ENCODE data around the gene TRABD2B.

TRABD2B gene

GRCh38 chr1:47871799-47872353 lies 125.3 kb downstream of the TRABD2B start:
- peak; percentile 43 for DNase-seq

GRCh38 chr1:47870946-47871676 lies 126.1 kb downstream of the TRABD2B start:
- DNase-seq = no peak

GRCh38 chr1:47870480-47870879 lies 126.7 kb downstream of the TRABD2B start:
- DNase-seq = no peak

DNA sequence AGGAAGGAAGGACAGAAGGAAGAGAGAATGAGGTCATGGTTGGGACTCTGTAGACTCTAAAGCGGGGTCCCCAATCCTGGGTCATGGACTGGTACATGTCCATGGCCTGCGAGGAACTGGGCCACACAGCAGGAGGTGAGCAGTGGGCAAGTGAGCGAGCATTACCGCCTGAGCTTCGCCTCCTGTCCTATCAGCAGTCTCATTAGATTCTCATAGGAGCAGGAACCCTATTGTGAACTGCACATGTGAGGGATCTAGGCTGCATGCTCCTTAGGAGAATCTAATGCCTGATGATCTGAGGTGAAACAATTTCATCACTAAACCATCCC lies 128.9 kb downstream of the TRABD2B start:
- DNase-seq = no peak

- no peak for DNase-seq
Measured at GRCh38 chr1:47867438-47868347, 129.5 kb downstream of the TRABD2B start.

DNA sequence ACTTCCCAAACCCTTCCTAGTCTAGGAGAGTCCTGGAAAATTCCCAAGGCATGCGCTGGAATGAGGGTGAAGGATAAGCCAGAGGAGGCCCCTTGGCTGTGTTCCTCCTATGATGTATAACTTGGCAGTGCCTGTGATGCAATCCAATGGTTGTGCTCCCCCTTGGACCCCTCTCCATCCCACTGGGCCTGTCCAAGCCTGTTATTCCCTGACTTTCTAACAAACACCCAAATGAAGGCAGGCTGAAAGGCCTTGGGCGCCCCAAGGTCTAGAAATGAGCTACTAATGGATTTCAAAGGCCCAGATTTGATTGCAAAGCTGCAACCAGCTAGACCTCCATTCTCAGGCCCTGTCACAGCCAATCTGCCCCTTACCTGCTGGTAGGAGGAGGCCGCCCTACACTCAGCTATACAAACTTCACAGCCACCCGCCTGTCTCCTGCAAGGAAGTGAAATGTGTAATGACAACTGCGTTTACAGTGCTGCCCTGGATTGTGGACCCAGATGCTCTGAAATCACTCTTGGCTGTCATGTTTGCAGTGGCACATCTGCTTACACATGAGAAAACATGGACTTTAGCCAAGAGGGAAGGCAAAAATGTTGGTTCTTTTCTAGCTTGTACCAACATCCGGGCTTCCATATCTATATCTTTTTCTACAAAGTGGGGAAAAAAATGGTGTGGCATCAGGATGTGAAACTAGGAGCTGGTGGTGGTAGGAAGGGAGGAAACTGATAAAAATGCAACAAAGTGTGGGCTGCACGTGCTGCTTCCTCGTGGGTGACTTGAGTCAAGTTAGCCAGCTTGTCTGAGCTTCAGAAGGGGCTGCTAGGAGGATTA lies 130.4 kb downstream of the TRABD2B start:
- no peak for DNase-seq

GRCh38 chr1:47865881-47866535 lies 131.2 kb downstream of the TRABD2B start:
- no peak for DNase-seq

DNA sequence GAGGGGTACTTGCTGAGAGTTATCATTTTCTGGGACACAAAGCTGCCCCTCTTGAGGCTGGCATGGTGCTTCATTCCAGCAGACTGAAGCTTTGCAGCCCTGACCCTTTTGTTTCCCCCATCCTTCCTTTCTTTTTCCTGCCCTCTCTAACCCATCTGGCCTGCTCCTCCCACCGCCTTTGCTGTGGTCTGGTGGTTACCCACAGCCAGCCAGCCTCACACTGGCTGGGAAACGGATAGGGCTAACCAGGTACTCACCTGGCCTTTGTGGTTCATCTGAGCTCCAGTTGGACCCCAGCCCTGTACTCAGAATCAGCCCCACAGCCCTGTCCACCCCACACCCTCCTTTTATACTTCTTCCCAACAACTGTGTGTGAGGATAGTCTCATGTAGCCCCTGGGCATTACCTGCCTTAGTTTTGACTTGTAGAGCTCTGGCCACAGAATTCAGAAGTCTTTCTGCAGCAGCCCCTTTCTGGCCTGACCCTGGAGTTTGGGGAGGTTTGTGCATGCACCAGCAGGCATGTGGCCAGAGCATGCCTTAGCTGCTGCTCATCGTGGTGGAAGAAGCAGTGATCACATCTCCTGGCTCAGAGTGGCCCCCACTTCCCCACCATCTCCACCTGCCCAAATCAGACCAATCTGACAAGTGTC lies 138.0 kb downstream of the TRABD2B start:
- DNase-seq = no peak

- DNase-seq = no peak
Measured at GRCh38 chr1:47856996-47857395, 140.2 kb downstream of the TRABD2B start.

DNA sequence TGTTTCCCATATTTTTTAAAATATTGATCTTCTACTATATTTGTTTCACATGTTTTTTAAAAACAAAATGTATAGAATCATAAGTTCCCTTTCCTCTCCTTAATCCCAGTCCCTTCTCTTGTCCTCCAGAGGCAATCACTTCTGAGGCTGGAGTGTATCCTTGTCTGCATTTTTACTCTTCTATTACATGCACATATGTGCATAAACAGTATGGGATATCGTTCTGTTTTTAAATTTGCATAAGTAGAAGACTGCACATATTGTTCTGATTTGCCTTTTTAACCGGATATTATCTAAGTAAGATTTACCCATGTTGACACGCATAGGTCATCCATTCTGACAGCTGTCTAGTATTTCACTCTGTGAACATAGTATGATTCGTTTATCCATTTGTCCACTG lies 142.0 kb downstream of the TRABD2B start:
- DNase-seq = no peak

DNA sequence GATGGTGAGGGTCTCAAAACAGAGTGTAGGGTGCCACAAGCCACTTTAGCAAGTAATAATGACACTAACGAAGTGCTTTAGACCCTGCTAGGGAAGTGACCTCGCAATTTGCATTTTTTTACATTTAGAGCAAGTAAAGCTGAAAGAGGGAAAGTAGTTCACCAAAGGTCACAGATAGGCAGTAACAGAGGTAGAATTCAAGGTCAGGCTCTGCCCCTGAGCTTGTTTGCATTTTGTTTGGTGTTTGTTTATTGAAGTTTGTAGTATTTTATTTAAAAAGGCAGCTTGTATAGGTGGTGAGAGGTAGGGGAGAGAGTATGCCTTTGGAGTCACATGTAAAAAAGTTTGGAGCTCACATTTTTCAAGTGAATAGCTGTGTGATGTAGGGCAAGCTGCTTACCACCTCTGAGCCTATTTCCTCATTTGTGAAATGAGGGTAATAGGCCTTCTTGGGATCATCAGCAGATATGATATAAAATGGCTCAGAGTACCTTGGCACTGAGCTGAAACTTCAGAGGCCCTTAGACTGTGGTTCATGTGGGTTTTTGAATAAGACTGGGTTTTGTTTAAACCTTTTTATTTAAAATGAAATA lies 142.5 kb downstream of the TRABD2B start:
- no peak for DNase-seq

DNA sequence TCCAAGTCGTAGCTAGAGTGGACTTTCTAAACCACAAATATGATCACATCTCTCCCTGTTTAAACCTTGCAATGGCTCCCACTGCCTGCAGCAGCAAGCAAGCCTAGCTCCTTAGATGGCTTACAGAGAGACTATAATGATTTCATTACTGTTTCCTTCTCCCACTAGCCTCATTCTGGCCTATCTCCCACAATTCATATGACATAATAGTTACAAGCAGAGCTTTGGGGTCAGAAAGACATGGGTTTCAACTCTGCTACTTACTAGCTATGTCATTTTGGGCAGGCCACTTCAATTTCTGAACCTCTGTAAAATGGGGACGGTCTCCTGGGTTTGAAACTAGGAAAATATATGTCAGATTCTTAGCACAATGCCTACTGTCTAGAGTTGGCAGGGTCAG lies 143.3 kb downstream of the TRABD2B start:
- DNase-seq = no peak

GRCh38 chr1:47853059-47853458 lies 144.1 kb downstream of the TRABD2B start:
- no peak for DNase-seq

DNA sequence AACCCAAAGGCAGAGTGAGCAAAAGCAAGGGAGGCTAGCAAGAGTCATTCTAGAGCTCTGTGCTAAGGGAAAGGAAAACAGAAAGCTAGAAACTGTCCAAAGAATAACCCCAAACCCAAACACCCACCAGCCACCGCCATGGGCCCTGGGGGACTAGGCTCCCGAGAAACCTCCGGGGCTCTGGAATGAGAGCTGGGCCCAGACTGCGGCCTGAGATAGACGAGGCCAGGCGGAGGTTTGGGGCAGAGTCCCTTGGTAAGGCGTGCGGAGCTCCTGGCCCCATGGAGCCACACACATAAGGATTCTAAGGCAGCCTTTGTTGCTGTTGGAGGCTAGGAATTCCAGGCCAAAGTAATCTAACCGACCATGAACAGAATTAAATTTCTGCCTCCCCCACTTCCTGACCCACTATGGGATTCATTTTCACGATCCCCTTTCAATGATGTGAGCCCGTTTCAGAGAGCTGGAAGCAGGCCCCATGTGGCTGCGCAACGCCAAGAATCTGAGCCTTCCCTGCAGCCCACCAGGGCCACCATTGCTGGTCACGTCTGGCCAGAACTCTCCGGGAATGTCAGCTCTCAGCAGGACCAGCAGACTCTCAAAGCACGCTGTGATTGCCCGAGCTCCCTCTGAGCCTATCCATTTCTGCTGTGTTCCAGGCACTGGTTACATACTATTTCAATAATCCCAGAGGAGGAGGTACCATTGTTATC lies 145.0 kb downstream of the TRABD2B start:
- DNase-seq = no peak

GRCh38 chr1:47850451-47850850 lies 146.7 kb downstream of the TRABD2B start:
- no peak for DNase-seq

GRCh38 chr1:47849591-47850261 lies 147.5 kb downstream of the TRABD2B start:
- DNase-seq = no peak

GRCh38 chr1:47849005-47849521 lies 148.1 kb downstream of the TRABD2B start:
- no peak for DNase-seq

- no peak for DNase-seq
Measured at GRCh38 chr1:47847763-47848162, 149.4 kb downstream of the TRABD2B start.

GRCh38 chr1:47844558-47844955 lies 152.6 kb downstream of the TRABD2B start:
- DNase-seq = no peak

Data from NCI-H2171 (cell line).